D341Med (cell line): ENCODE measurements around the gene CHCHD5.
"Not testable (repeated sequence)": the region's sequence is repeated elsewhere in the genome, so short reads cannot be mapped to it uniquely, and the experiment has no call there.

ENCODE experiments used
- DNase-seq: peaks from one replicate; pipeline ENCODE4 v3.0.0; 2012; ENCODE audit warnings: low spot score

CHCHD5 gene

GRCh38 chr2:112588611-112589045, 4.2 kb downstream of the CHCHD5 start:
- DNase-seq, result no peak

- no peak for DNase-seq
Observed at GRCh38 chr2:112591413-112591812, 7.0 kb downstream of the CHCHD5 start.

GRCh38 chr2:112593736-112594135, 9.3 kb downstream of the CHCHD5 start:
- peak; percentile 55 for DNase-seq

- DNase-seq, result no peak
Observed at GRCh38 chr2:112597537-112598322, 13.3 kb downstream of the CHCHD5 start.

- DNase-seq, result no peak
Observed at GRCh38 chr2:112600634-112601033, 16.2 kb downstream of the CHCHD5 start.

GRCh38 chr2:112601754-112602153, 17.3 kb downstream of the CHCHD5 start:
- DNase-seq, result no peak

GRCh38 chr2:112602917-112603316, 18.5 kb downstream of the CHCHD5 start:
- DNase-seq, result no peak

GRCh38 chr2:112603731-112604130, 19.3 kb downstream of the CHCHD5 start:
- DNase-seq, result no peak

- no peak for DNase-seq
Observed at GRCh38 chr2:112604952-112605351, 20.5 kb downstream of the CHCHD5 start.

GRCh38 chr2:112605926-112606325, 21.5 kb downstream of the CHCHD5 start:
- DNase-seq, result no peak

GRCh38 chr2:112606547-112606946, 22.1 kb downstream of the CHCHD5 start:
- DNase-seq, result no peak

GRCh38 chr2:112607680-112608438, 23.4 kb downstream of the CHCHD5 start:
- DNase-seq, result no peak

- not testable (repeated sequence) for DNase-seq
Observed at GRCh38 chr2:112609320-112609719, 24.9 kb downstream of the CHCHD5 start.

- not testable (repeated sequence) for DNase-seq
Observed at GRCh38 chr2:112612283-112612682, 27.9 kb downstream of the CHCHD5 start.

- no peak for DNase-seq
Observed at GRCh38 chr2:112614201-112614840, 29.9 kb downstream of the CHCHD5 start.

- no peak for DNase-seq
Observed at GRCh38 chr2:112615051-112615450, 30.6 kb downstream of the CHCHD5 start.

- not testable (repeated sequence) for DNase-seq
Observed at GRCh38 chr2:112615798-112616197, 31.4 kb downstream of the CHCHD5 start.

- no peak for DNase-seq
Observed at GRCh38 chr2:112618383-112618782, 34.0 kb downstream of the CHCHD5 start.

- DNase-seq, result no peak
Observed at GRCh38 chr2:112621790-112622527, 37.5 kb downstream of the CHCHD5 start.

- DNase-seq, result no peak
Observed at GRCh38 chr2:112622528-112622849, 38.1 kb downstream of the CHCHD5 start.

GRCh38 chr2:112623913-112624777, 39.7 kb downstream of the CHCHD5 start:
- DNase-seq, result no peak
